CD4-positive, alpha-beta T cell treated with Interferon alpha-2 for 1 hour (primary cell): Measurements from ENCODE around the gene SEC24D.
"Not testable (repeated sequence)": the region's sequence is repeated elsewhere in the genome, so short reads cannot be mapped to it uniquely, and the experiment has no call there.

ENCODE experiments used
- DNase-seq, 2 donors: peaks; one replicate each; pipeline ENCODE4 v3.0.0-alpha.2; 2020 to 2022

SEC24D gene

DNA sequence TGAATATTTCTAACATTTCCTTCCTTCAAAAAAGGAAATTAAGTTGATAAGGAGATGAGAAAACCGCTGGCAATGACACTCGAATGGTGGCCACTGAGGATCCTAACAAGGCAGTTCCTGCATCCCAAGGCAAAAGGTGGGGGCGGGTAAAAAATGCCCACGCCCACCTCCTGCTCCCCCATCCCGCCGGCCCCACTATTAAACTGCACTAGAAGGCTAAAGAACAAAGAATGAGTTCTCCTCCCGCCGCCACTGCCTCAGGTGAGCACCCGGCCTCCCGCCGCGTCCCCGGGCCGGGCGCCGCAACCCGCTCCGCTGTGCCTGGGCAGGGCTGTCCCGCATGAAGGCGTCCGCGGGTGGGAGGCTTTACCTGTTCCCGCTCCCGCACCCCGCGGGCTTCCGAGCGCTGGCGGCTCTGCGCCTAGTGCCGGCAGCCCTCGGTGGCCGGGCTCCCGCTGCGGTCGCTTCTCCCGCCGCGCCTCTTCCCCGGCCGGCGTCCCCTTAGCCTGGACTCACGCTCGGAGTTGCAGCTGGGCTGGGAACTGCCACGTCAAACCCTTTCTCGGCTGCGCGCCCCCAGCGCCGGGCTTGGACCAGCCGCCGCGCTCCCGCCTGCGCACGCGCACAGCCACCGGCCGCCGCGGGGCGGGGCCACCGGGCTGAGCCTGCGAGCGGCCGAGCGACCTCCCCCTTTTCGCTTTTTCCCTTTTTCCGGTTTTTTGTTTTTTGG lies at the start of gene SEC24D:
SEC24D (minus strand) TSS at position 556 of the 730 bp plus-strand sequence. CDS start 2,430 bp downstream, outside the sequence.
- DNase-seq, result peak; percentile 82 to 90

DNA sequence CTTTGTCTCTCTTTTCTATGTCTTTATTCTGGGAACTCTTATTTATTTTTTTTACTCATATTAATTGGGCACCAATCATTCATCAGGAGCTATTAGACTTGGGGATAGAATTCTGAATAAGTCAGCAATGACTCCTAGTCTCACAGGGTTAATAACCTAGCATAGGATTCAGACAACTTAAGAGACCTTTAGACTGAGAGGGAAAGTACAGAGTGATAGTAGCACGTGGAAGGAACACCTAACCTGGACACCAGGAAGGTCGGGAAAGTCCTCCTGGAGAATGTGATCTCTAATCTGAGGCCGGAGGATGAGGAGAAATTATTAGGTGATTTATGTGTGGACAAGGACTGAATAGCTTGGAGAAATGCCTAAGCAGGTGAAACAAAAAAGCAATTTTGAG lies 48.8 kb upstream of the SEC24D start:
- no peak for DNase-seq

GRCh38 chr4:118883861-118884260 lies 47.9 kb upstream of the SEC24D start:
- peak in 1 of 2 donors; percentile 10 for DNase-seq

GRCh38 chr4:118881512-118882146 lies 45.7 kb upstream of the SEC24D start:
- no peak for DNase-seq

DNA sequence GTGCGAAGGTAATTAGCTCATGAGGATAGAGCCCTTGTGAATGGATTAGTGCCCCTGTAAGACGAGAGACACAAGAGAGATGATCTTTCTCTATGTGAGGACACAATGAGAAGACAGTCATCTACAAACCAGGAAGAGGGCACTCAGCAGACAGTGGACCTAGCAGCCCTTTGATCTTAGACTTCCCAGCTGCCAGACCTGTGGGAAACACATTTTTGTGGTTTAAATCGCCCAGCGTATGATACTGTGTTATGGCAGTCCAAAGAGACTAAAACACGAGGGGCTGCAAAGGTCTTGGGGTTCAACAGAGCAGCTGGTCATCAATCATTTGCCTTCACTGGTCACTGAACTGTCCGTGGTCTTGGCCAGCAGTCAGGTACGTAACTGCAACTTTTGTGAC lies 43.5 kb upstream of the SEC24D start:
- DNase-seq, result no peak

GRCh38 chr4:118878507-118878906 lies 42.6 kb upstream of the SEC24D start:
- not testable (repeated sequence) for DNase-seq

DNA sequence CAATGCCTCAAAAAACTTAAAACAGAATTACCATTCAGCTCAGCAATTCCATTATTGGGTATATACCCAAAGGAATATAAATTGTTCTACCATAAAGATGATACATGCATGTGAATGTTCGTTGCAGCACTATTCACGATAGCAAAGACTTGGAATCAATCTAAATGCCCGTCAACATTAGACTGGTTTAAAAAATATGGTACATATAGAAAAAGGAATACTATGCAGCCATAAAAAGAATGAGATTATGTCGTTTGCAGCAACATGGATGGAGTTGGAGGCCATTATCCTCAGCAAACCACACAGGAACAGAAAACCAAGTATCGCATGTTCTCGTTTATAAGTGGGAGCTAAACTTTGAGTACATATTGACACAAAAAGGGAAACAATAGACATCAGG lies 41.9 kb upstream of the SEC24D start:
- DNase-seq, result no peak

GRCh38 chr4:118872181-118872580 lies 36.3 kb upstream of the SEC24D start:
- DNase-seq, result no peak

DNA sequence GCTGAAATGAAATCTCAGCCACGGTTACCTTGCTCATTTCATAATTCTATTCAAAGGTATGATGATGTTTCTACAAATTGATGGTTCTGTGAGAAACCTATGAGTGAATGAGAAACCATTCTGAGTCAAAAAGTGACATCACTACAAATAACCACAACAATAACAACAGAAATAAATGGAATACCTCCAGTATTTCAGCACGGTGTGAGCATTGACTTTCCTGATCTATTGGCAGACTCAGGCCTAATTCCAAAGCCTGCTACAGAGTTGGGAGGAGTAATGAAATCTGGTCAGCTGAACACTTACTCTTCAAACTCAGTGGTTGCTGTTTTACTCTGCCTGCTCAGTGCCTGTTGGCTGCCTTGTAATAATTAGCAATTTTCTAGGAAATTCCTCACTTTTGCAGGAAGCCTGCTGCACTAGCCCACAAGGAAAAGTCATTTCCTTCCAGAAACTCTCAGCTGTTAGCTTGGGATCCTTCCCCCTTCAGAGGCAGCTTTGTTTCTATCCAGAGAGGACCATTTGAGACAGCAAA lies 33.9 kb upstream of the SEC24D start:
- no peak for DNase-seq

GRCh38 chr4:118867311-118868067 lies 31.6 kb upstream of the SEC24D start:
- no peak for DNase-seq

- no peak for DNase-seq
Measured at GRCh38 chr4:118866442-118866841, 30.5 kb upstream of the SEC24D start.

DNA sequence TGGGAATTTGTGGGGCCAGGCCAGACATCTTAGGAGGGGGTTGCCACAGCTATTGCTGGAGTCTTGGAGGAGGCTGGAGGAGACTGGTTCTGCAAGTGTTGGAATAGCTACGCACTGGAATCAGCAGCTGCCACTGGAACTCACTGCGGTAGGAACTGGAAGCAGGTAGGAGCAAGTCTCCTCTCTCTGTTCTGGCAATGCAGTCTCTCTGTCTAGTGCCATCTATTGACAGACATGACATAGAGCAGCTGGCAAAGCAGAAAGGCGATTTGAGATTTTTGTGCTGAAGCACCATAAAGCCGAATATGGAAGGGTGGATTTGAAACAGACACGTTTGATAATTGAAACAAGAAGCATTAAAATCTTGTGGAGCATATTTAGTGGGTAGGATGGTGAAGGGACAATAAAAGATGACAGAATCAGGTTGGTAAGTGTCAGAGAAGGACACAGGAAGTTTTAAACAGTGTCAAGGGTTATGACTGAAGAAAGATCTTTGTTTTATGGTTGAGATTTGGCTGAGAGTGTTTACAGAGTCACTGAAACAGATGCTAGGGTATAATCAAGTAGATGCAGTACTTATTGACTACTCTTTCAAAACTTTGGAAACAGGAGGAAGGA lies 29.3 kb upstream of the SEC24D start:
- peak in 1 of 2 donors; percentile 42 for DNase-seq

DNA sequence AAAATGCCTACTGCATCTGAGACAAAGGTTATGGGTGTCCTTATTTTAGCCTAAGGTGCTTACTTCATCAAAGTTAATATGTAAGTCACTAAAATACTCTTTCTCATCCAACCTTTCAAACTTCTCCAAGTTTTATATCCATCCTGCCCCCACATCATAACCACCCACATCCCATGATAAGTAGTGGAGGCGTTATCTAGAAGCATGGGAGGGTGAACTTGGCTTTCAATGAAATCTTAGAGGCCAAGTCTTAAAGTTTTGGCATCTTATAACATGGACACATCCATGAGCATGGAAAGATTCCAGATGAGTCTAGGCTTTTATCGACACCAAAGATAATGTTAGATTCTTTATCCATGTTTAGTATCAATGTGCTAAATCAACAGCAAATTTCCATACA lies 22.9 kb upstream of the SEC24D start:
- no peak for DNase-seq

- no peak for DNase-seq
Measured at GRCh38 chr4:118857760-118858159, 21.8 kb upstream of the SEC24D start.

- peak; percentile 56 to 82 for DNase-seq
Measured at GRCh38 chr4:118850488-118851173, 14.7 kb upstream of the SEC24D start.

- no peak for DNase-seq
Measured at GRCh38 chr4:118849867-118850487, 14.1 kb upstream of the SEC24D start.

DNA sequence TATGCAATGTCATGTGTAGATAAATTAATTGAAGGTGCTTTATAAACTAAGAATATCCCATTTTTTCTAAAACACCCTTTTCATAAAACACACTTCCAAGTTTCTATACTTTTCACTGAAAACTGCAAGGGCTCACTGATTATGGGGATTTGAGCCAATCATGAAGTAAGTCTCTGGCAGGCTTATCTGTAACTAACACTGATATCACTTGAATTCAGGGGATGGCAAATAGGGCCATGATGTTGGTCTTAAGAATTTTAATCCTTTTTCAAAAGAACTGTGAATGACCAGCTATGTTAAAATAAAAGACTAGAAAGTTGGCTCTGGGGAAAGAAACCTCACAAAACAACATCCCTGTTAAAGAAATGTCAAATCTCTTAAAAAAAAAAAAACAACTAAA lies 13.0 kb upstream of the SEC24D start:
- DNase-seq, result no peak

DNA sequence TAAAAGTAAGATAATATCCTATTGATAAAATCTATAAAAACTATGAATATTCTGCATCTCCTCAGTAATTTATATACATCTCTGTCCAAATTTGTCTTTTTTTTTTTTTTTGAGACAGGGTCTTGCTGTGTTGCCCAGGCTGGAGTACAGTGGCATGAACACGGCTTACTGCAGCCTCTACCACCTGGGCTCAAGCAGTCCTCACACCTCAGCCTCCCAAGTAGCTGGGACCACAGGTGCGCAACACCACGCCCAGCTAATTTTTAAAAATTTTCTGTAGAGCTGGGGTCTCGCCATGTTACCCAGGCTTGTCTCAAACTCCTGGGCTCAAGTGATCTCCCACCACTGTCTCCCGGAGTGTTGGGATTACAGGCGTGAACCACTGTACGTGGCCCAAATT lies 12.3 kb upstream of the SEC24D start:
- no peak for DNase-seq

DNA sequence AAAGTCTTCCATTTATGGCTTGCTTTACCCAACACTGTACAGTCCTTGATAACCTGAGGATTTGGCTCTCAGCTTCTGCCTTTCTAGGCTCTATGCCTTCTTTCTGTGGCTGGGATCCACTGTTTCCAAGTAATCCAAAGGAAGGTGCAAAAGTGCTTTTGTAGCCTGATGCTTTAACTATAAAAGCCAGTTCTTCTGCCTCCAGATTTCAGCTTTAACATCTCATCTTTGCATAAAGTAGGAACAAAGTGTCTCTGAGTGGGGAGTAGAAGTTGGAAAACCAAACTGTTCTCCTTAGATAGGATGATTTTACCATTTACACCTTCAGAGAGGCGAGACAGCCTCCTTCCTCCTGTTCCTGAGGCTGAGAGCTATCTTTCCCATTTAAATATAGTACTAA lies 11.1 kb upstream of the SEC24D start:
- no peak for DNase-seq

DNA sequence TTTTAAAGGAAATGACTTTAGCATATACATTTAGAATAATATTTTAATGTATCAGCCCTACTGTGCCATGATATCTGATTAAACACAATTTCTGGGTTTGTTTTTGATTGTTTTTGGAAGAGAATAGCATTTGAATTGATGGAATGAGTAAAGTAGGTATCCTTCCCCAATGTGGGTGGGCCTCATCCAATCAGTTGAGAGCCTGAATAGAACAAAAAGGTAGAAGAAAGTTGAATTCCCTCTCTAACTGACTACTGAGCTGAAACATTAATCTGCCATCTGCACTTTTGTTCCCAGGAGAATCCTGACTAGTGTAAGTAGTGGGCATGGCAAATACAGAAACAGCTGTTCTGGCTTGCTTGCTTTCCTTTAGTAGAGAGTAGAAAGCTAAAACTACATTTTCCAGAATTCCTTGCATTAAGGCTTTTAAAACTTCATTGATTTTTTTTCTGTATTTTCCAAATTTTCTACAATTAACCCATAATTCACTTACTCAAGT lies 9.7 kb upstream of the SEC24D start:
- DNase-seq, result no peak

DNA sequence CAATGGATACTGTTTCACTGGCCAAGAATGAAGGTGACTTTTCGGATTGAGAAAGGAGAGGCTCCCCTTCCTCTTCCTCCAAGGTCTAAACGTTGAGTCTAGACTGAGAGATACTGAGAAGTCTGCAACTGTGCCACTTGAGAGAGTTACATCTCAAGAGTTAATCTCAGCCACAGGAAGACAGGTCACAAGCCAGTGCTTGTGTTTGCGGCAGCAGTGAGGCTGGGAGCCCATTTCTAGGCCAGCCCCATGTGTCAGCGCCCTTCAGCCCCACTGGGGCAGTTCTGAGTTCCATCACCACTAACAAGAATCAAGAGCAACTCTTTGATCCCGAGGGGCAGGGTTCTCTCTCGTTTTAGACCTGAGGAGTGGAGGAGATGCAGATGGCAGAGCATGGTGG lies 7.3 kb upstream of the SEC24D start:
- no peak for DNase-seq

DNA sequence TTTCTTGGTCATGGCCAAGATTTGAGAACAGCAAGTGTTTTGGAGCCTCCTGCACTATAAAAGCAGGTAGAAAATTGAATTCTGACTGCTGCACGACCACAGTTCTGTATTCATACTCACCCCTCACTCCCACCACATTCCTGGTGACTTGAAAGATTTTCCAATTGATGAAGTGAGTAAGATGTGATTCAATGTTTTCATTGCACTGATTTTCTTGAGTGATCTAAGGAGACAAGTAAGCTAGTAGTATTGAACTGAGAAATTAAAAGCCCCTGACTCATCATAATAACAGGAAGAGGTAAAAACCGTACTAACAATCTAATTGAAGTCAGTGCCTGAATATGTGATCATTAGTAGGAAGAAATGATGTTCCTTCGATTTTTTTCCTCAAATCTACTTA lies 6.1 kb upstream of the SEC24D start:
- no peak for DNase-seq
